ENCODE data around the gene FAM114A1.

The FAM114A1 gene

DNA sequence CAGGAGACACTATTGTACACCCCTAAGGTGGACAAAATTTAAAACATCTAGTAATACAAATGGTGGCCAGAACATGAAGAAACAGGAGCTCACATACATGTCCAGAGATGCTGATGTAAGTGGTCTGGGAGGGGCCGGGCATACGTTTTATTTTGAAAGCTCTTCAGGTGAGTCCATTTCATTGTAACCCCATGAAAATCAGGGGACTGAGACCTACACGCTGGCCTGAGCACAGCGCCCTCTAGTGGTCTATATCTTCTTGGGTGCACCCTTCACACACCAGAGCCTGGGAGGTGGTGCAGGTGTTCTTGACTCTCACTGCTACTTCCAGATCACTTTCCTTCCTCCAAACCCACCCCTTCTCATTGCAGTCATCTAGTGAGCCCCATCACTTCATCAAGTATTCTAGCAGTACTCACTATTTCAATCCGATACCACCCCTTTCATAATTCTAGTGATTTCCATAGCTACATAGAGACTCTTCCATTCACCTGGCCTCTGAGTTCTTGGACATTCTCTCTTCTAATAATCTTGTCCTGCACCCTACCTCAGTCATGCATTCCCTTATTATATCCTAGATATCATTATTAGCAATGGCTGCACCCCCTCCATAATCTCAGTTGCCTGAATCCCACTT is 6.7 kb upstream of the FAM114A1 start:
- no peak for DNase-seq

DNA sequence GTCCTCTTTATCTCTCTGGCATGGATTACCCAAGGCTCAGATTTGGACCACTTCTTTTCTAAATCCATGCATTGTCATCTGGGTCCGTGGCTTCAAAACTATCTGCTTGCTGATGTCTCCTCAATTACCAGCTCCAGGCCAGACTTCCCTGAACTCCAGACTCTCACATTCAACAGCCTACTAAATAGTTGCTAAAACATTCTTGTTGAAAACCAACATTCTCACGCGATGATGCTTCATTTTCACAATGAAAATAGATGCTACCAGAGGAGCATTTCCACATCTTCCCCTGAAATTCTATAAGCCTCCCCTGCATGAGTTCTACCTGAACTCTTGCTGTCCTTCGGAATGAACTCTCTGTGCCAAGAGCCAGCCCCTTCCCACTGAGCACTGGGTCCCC is 5.8 kb upstream of the FAM114A1 start:
- no peak for DNase-seq

DNA sequence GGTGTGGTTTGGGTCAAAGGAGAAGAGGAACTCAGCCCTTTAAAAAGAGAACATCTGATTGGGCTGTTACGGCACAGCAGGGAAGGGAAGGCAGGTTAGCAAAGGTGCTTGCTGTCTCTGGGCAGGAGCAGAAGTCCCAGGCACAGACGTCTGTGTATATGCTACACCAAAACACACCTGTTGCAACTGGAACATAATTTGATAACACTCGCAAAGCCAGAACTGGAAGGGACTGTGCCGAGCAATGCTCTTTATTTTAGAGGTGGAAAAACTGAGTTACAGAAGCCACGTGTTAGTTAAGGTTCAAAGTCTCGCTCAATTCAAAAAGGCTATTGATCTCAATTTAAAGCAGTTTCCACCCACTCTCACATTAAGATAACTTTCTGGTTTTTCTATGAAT is 2.2 kb upstream of the FAM114A1 start:
- DNase-seq, result no peak

DNA sequence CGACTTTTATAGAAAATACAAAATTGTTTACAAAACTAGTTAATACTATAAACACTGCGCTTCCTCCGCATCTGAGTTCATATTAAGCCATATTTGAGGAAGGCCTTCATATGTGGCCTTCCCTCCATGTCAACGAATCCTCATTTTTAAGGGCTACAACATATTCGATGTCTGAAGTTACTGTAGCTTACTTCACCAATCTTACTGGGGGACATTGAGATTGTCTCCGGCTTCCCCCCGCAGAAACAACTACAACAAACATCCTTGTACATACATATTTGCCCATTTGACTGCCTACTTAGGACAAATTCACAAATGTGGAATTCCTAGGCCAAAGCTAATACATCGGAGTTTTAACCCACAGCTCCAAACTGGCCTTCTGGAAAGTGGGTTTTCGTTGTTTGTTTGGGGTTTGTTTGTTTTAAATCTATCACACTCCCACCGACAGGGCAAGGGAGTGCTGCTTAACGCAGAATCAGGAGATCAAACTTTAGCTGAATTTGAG is 581 bp upstream of the FAM114A1 start:
- DNase-seq, result no peak

DNA sequence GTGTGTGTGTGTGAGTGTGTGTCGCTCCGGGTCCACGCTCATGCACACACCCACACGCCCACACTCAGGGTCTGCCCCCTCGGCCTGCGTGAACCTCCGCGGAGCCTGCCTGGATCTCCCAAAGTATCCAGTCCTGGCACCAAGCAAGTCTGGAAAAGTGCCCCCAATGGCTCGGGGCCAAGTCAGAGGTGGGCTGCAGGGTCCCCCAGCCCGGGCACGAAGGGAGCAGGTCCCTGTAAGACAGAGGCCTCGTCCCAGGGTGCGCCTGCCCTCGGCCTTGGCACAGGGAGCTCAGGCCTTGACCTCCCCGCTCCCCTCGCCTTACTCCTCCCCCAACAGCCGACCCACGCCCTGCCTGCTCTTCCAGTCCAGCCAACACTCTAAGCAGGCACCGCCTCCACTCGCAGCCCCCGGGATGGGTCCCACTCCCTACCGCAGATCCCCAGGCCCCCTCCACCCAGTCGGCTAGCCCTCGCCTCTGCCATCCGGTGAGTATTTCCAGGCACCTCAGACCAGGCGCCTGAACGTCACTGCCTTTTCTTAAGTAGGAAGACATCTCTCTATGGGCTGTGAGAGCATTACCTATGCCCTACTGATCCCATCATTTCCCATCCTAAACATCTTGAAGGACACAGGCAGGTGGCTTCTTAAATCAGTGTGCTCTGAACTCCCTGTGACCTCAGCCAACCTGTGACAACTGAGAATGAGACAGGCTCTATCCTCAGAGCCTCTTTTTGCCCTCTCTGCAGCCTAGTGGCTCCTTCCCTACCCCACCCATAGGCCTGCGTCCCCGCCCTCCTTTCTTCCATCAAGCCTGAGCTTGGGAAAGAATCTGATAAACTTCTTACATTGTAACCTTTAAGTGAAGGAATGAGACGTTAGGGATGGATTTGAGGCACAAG is 704 bp downstream of the FAM114A1 start:
- no peak for DNase-seq

DNA sequence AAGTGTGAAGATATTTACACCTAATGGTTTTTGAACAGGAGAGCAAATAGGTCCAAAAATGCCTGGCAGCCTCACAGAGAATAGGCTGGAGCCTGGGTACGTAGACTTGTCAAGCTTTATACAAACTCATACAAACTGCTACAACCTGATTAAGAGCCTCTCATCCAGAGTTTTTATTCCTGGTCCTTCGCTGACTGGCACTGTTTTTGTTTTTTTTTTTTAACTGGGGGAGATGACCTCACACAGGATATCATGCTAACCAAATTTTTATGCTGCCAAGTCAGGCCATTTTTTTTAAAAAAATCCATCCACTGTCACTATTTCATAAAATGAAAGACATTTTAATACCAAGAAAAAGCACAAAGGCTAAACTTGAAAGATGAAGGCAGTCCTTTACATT is 1.9 kb downstream of the FAM114A1 start:
- DNase-seq, result no peak

DNA sequence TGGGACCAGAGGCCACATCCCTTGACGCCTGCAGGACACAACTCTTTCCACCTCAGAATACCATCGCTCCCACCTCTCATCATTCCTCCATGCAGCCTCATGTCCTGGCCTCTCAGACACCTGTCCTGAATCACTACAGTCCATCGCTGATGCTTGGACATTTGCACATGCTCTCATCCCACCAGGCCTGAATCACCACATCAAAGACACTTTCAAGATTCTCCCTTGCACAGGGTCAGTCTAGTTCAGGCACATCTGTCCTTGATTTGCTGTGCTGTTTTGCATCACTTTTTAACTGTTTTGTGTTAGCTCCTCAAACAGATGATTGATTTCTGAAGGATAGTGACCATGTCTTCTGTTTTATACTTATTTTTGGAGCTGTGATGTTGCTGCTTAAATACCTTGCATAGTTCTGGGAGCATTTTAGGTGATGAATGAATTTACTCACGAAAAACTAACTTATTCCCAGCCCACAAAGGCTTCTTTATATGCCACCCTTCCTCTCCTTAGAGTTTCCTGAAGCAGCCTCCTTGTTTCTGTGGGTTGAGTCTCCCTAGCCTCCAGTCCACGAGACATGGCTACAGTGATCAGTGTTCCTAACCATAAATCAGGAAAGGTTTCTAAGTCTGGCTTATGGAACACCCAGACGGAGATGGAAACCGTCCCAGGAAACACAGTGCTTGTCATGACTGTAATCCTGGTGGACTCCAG is 2.6 kb downstream of the FAM114A1 start:
- no peak for DNase-seq

DNA sequence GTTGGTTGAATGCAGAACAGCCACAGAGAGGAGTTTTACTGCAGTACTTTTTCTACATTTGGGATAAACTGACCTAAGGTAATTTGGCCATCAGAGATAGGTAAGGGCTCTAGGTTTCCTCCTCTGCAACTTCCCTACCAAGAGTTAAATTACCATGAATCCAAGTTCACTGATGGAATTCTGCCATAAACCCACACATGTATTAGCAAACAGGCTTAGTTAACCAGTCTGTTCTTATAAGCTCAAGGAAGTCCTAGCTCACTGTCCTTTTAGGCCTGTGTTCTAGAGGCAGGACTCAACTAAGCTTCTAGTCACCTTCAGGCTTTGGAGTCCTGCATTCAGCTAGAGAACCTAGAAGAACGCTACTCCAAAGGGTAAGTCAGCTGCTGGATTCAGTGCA is 4.0 kb downstream of the FAM114A1 start:
- DNase-seq, result no peak

DNA sequence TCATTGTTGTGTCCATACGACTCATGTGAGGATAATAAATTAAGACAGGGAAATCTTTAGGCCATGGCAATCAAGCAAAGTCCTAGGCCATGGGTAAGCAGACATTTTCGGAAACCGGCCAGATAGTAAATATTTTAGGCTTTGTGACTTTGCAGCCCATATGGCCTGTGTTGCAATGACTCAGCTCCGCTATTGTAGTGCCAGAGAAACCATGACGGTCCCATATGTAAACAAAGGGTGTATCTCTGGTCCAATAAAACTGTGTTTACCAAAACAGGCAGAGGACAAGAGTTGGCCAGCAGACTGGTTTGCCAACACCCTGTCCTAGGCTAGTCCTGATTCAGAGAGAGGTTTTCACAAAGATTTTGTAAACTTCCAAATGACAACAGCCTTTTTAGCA is 5.0 kb downstream of the FAM114A1 start:
- no peak for DNase-seq

DNA sequence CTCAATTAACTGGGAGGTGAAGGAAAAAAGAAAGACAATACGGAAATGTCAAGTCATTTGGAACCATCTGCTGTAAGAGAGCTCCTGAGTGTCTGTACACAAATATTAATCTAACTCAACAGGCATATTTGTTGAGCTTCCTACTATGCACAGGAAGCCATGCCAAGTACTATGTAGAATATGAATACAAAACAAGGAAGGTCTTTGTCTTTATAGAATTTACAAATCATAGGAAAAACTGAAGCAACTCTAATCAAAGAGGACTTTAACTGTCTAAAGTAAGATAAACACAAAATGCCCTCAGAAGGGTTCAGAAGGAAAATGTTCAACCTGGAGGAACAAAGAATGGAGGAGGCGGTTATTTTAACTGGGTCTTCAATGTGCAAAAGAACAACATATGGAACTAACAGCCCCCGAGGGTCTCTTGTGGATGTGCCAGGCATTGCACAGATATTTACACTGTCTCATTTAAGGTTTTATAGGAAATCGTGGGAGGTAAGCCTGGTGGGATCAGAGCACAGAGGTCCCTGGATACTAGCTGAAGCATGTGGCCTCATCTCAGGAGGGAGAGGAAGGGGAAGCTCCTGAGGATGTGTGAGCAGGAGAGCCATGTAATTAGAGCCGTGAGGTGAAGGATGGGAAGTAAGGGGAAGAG is 5.8 kb downstream of the FAM114A1 start:
- DNase-seq, result no peak

DNA sequence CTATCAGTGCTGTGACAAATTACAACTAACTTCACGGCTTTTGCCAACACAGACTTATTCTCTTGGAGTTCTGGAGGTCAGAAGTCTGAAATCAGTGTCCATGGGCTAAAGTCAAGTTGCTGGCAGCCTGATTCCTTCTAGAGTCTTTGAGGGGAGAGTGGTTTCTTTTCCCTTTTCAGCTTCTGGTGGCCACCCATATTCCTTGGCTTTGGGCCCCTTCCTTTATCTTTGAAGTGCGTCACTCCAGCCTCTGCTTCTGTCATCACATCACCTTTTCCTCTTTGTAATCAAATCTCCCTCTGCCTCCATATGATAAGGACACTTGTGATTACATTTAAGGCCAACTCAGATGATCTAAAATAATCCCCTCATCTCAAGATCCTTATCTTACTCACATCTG is 9.0 kb downstream of the FAM114A1 start:
- DNase-seq, result no peak

DNA sequence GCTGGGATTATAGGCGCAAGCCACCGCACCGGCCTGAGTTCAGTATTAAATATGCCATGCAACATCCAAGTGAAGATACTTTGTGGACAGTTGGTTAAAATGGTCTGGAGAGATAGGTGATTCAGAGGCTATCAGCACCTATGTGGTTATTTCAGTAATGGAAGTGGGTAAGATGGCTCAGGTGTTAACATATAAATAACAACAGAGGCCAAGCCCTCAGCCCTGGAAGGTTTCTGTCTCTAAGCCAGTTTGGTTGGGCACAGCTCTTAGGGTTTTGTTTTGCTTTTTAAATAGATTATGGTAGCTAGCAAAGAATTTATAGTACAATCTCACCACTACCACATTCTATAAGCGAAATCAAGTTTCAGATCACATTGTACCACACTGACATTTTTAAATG is 16.6 kb downstream of the FAM114A1 start:
- DNase-seq, result no peak

DNA sequence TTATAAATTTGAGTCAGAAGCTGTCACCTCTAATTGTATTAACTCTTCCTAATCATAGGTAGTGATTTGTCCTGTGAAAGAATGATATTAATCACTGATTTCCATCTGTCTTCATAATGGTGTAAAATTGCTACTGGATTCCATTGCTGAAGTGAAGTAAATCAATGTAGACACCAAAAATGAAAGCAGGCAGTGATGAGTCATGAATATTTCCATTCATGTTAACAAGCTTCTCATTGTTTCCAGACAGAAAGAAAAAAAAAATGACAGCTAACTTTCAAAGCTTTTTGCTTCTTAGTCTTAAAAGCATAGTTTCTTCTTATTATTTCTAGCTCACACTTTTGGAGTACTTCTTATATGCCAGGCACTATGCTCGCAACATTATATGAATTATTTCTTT is 21.5 kb downstream of the FAM114A1 start:
- no peak for DNase-seq

DNA sequence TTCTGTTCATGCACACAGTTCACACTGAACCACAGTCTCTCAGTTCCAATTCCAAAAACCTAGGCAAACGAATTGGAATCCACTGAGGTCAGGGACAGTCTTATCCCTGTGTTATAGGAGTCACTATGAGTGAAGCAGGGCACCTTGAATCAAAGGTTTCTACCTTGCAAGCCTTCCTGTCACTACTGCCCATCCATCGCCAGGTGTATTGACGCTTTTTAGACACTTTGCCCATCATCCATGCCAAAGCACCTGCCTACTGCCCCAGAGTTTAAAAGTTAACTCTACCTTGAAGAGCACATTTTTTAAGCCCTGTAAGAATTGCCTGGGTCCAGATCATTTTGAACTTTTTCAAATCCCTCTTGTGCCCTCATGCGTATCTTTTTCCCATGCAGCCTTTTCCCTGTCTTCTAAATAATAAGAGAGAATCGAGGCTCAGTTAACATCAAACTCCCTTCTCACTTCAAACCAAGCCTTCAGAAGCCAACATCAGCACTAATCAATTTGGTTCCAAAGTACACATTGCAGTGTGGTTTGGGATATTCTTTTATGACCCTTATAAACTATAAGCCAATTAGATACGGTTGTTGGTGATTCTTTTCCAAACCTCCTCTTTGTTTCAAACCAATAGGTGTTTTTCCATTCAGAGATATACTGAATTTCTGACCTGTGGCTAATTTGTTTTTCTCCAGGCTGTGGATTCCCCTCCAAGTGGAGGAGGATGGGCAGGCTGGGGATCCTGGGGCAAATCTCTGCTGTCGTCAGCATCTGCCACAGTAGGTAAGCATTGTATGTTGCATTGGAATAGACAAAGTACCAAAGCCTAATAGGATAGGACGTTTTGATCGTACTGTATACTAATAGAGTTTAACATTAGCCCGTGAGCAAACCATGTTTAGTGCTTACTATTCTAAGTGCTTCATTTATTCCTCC is 23.7 kb downstream of the FAM114A1 start:
- DNase-seq, result no peak

DNA sequence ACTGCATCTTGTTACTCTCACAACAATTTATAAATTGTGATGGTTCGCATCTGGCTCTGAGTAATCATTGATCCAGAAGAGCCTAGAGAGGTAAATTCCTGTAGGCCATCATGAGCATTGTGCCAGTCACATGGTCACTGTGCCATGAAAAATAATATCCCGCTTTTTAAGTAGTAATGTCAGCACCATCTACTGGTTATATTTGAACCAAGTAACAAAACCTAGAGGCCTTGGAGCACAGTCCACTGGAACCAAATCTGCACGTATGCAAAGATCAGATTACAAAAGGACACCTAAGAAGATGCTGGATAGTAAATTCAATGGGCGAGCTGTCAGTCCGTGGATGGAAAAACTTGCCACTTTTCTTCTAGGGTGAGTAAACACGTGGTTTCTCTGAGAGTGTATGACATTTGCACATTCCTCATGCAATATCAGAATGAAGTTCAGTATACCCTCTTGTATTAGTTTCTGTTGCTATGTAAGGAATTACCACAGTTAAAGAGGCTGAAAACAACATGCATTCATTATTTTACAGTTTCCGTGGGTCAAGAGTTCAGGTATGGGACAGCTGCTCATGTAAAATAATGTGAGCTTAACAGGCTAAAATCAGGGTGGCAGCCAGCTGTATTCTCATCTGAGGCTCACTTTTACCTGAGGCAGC is 26.8 kb downstream of the FAM114A1 start:
- no peak for DNase-seq

DNA sequence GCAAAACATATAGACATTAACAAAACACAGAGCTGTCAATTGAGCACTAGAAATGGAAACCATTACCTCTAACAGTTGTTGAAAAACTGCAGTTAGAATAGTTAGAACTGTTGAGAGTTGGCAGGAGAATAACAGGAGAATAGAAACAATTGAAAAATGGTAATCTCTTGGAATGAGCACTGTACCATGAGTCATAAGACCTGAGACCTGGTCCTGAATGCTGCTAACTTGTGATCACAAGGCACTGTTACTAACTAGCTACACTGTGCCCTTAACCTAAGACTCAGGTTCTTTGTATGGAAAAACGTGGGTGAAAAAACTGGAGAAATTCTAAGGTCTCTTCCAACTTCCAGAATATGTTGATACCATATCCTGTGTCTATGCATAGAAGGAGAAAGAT is 29.3 kb downstream of the FAM114A1 start:
- no peak for DNase-seq

DNA sequence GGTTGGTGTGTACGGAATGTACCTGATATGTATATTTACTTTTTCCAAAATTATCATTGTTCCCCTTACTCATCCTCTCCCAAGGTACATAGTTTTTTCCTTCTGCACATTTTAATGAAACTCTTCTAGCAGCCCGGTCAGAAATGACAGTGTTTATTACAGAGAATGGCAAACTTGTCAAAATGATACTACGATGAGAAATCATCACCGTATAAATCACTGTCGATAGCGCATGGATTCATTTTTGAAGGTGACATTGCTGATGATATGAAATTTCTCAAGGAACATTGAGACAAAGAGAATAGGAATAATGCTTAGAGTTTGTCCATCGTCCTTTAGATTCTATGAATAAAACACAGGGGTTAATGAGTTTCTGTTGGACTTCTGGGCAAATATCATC is 30.6 kb downstream of the FAM114A1 start:
- no peak for DNase-seq

DNA sequence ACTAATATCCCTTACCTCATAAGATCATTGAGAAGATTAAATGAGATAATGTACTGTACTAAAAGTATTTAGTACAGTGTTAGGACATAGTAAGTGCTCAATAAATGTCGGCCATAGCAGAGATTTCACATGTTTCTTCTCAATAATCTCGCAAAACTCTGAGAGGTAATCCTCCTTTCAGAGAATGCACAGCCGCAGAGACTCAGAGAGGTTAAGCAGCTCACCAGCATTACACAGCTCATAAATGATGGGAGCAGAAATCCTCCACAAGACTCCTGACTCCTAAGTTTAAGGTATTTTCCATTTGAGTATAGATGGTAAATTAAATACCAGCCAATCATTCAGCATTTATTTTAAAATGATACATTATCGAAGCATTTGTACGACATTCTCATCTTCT is 34.6 kb downstream of the FAM114A1 start:
- DNase-seq, result no peak

DNA sequence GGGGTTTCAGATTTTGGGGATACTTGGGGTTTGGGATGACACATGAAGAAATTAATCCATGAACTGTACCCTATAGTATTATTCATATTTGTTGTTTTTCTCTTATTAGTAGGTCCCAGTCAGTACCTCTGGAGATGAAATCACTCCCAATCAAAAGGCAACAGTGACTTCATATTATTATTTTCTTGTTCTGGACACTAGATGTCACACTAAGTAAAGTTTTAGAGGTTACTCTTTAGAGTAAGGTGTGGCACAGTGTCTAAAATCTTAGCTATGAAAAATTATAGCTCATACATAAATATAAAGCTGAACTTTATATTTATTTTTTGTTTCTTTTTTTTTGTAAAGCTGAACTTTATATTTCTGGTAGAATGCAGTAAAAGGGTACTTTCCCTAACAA is 35.1 kb downstream of the FAM114A1 start:
- DNase-seq, result no peak

DNA sequence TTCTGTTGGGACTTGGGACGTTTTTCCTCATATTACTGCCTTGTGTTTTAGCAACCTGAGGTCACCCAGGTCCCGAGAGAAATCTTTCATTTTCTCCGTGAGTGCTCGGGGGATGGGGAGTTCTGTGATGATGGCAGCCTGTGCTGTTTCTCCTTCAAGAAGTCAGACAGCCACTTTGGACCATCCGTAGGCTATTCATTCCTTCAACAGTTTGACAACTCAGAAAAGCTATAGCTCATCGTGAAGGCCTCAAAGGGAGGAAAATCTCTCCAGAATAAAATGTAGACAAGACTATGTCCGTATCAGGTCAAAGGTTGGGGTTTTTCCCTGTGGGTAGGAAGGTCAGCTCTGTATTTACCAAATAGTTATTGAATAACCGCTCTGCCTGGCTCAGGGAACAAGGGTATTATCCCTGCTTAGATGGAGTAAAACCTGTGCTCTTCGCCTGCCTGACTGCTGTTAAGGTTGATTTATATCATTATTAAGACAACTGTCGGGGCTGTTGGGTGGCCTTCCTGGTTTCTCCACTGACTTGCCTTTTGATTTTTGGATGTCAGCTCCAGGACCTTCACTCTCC is 36.6 kb downstream of the FAM114A1 start:
- no peak for DNase-seq

DNA sequence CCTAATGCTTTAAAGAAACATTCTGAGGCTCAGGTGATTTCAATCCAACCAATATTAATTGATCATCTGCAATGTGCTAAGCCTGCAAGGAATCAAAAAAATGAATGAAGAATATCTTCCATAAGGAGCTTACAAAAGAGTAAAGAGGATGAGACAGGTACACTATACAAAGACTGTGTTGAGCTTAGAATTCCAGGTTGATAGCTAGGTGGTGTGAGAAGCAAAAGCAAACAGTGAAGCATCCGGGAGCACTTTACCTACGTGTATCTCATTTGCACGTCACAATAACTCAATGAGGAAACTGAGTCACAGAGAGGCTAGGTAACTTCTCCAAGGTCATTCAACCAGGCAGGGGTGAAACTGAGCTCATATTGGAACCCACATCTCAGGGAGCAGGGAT is 37.1 kb downstream of the FAM114A1 start:
- no peak for DNase-seq

Measured in DMS79 (cell line).